Thoracic aorta (tissue), 2 donors: ENCODE measurements around the gene DIP2C. TPM values are rescaled to one million over a fixed set of nuclear protein-coding genes. Genes with fewer than 3 reads are reported as not detected.
"Not testable (repeated sequence)": the region's sequence is repeated elsewhere in the genome, so short reads cannot be mapped to it uniquely, and the experiment has no call there.

Experiments
- ATAC-seq: fragments of 150-250 bp; one replicate; pipeline ENCODE4 v1.8.0; 2017; ENCODE audit warnings: low read depth; ENCODE audit not compliant: insufficient number of reproducible peaks, low FRiP score
- DNase-seq: peaks from one replicate; pipeline ENCODE4 v3.0.0-alpha.2; 2020; ENCODE audit warnings: low spot score
- H3K27ac ChIP-seq, 2 donors: fragments of 200-600 bp; sonication (generic); 1 replicate in 1 of 2; 2 replicates in 1 of 2; pipeline ENCODE4 v1.5.1; 2016; ENCODE audit warnings: mild to moderate bottlenecking in 2 of 2, moderate library complexity in 2 of 2
- H3K27me3 ChIP-seq: fragments of 200-600 bp; sonication (generic); replicated peaks from 2 replicates; pipeline ENCODE4 v1.6.0; 2016; ENCODE audit warnings: mild to moderate bottlenecking; ENCODE audit not compliant: insufficient read depth
- H3K36me3 ChIP-seq: fragments of 200-600 bp; sonication (generic); one replicate; pipeline ENCODE4 v1.5.1; 2016
- H3K4me1 ChIP-seq, 2 donors: fragments of 200-600 bp; sonication (generic); 1 replicate in 1 of 2; 2 replicates in 1 of 2; pipeline versions ENCODE4 v1.5.1 to v1.6.0; 2016; ENCODE audit warnings: low read depth in 2 of 2, mild to moderate bottlenecking in 1 of 2; ENCODE audit not compliant: control insufficient read depth in 1 of 2
- H3K4me3 ChIP-seq: fragments of 200-600 bp; sonication (generic); 2 replicates; pipeline ENCODE4 v1.5.1; 2016; ENCODE audit warnings: mild to moderate bottlenecking
- H3K9me3 ChIP-seq: fragments of 200-600 bp; sonication (generic); 2 replicates; pipeline ENCODE4 v1.5.1; 2016
- CTCF ChIP-seq: fragments of 200-600 bp; sonication (generic); IDR thresholded peaks from one replicate; pipeline ENCODE4 v1.5.1; 2019; ENCODE audit warnings: antibody characterized with exemption
- total RNA-seq, 2 donors: library from RNA; depleted of rRNA; stranded (reverse); fragments of >200 nt; gene quantifications; one replicate each; pipeline versions ENCODE4 v1.1.0 to v1.2.3, GENCODE V29; 2016

The DIP2C gene
- total RNA-seq, 2 donors from 2014 or later: 36.8 to 44.0 TPM

GRCh38 chr10:267705-268104, 421.8 kb downstream of the DIP2C start:
- Histone ChIP-seq H3K27ac (no peak overlapping the region), H3K27me3 (no peaks in the 10 kb centered on the region), H3K4me1 (no peaks in the 10 kb centered on the region), H3K4me3 (no peak overlapping the region), H3K9me3 (no peaks in the 10 kb centered on the region), H3K36me3 (no peaks in the 10 kb centered on the region)
- DNase-seq (no peak), ATAC-seq (no peak)
- TF ChIP-seq CTCF: no peak

- no peaks in the 10 kb centered on the region for H3K27me3 ChIP-seq
- no peak overlapping the region for H3K27ac ChIP-seq
- TF ChIP-seq CTCF: no peak
- ATAC-seq (peak; percentile 92), DNase-seq (no peak)
- no peaks in the 10 kb centered on the region for H3K4me1 ChIP-seq
- H3K36me3 ChIP-seq: no peaks in the 10 kb centered on the region
- H3K4me3 ChIP-seq: no peak overlapping the region
- H3K9me3 ChIP-seq: no peaks in the 10 kb centered on the region
Observed at GRCh38 chr10:266974-267425, 422.5 kb downstream of the DIP2C start.

GRCh38 chr10:265816-266588, 423.5 kb downstream of the DIP2C start:
- not testable (repeated sequence) for H3K4me1 ChIP-seq, H3K36me3 ChIP-seq, ATAC-seq, H3K27me3 ChIP-seq, H3K27ac ChIP-seq, H3K9me3 ChIP-seq, DNase-seq, H3K4me3 ChIP-seq

GRCh38 chr10:265074-265440, 424.4 kb downstream of the DIP2C start:
- DNase-seq, H3K9me3 ChIP-seq, ATAC-seq, H3K27me3 ChIP-seq, H3K4me3 ChIP-seq, H3K36me3 ChIP-seq, H3K27ac ChIP-seq, H3K4me1 ChIP-seq: not testable (repeated sequence)

GRCh38 chr10:264160-265073, 425.1 kb downstream of the DIP2C start:
- H3K36me3 ChIP-seq, H3K4me1 ChIP-seq, H3K9me3 ChIP-seq, H3K27me3 ChIP-seq, ATAC-seq, H3K27ac ChIP-seq, H3K4me3 ChIP-seq, DNase-seq: not testable (repeated sequence)

- H3K36me3 ChIP-seq: no peaks in the 10 kb centered on the region
- no peak overlapping the region for H3K4me3 ChIP-seq
- TF ChIP-seq CTCF: no peak
- ATAC-seq: no peak
- H3K9me3 ChIP-seq: no peaks in the 10 kb centered on the region
- H3K4me1 ChIP-seq: no peaks in the 10 kb centered on the region
- DNase-seq: no peak
- no peaks in the 10 kb centered on the region for H3K27me3 ChIP-seq
- H3K27ac ChIP-seq: no peak overlapping the region
Observed at GRCh38 chr10:260819-261429, 428.5 kb downstream of the DIP2C start.
